CD8-positive, alpha-beta memory T cell (primary cell): ENCODE data around the gene POU6F2. TPM values are rescaled to one million over a fixed set of nuclear protein-coding genes. Genes with fewer than 3 reads are reported as not detected.

Experiments used
- CTCF ChIA-PET: fragments of 350-600 bp; sonication (Branson Sonifier 250); formaldehyde crosslinking; loops from one replicate; lab custom pipeline; 2021; ENCODE audit warnings: antibody characterized with exemption; lab: Charles Lee
- POLR2A ChIA-PET: fragments of 350-600 bp; sonication (Branson Sonifier 250); formaldehyde crosslinking; loops from one replicate; lab custom pipeline; 2021; ENCODE audit warnings: antibody characterized with exemption; lab: Charles Lee
- DNase-seq, 5 donors: peaks; one replicate each; pipeline versions ENCODE4 v3.0.0 to v3.0.0-alpha.2; 2020 to 2022; ENCODE audit warnings: mixed read lengths in 1 of 5
- H3K27ac ChIP-seq: one replicate; pipeline ENCODE4 v1.7.0; 2013; ENCODE audit warnings: low read depth, mild to moderate bottlenecking, low read length, moderate library complexity
- H3K27me3 ChIP-seq: 2 replicates; pipeline ENCODE4 v1.7.0; 2013; ENCODE audit warnings: low read length, mild to moderate bottlenecking; ENCODE audit not compliant: insufficient read depth, poor library complexity, severe bottlenecking
- H3K36me3 ChIP-seq: 2 replicates; pipeline ENCODE4 v1.7.0; 2013; ENCODE audit warnings: mild to moderate bottlenecking, low read length, moderate library complexity; ENCODE audit not compliant: insufficient read depth
- H3K4me1 ChIP-seq: 2 replicates; pipeline ENCODE4 v1.7.0; 2013; ENCODE audit warnings: mild to moderate bottlenecking, low read length, moderate library complexity; ENCODE audit not compliant: insufficient read depth
- H3K4me3 ChIP-seq: 2 replicates; pipeline ENCODE4 v1.7.0; 2013; ENCODE audit warnings: mild to moderate bottlenecking, low read length
- H3K9me3 ChIP-seq: 2 replicates; pipeline ENCODE4 v1.7.0; 2013; ENCODE audit warnings: mild to moderate bottlenecking, low read length
- H3K27ac Mint-ChIP-seq, 8 donors: one replicate each; pipeline ENCODE4 v1.8.0; 2020 to 2021; ENCODE audit warnings: mixed read lengths in 8 of 8, mild to moderate bottlenecking in 6 of 8, inconsistent platforms in 3 of 8, moderate library complexity in 3 of 8
- H3K27me3 Mint-ChIP-seq, 2 donors: one replicate each; pipeline ENCODE4 v1.8.0; 2020 to 2021; ENCODE audit warnings: mixed read lengths in 2 of 2, mild to moderate bottlenecking in 1 of 2, moderate library complexity in 1 of 2
- H3K36me3 Mint-ChIP-seq, 3 donors: one replicate each; pipeline ENCODE4 v1.8.0; 2020 to 2021; ENCODE audit warnings: mixed read lengths in 3 of 3, inconsistent platforms in 1 of 3, mild to moderate bottlenecking in 1 of 3
- H3K4me1 Mint-ChIP-seq, 3 donors: one replicate each; pipeline ENCODE4 v1.8.0; 2020 to 2021; ENCODE audit warnings: mixed read lengths in 3 of 3, inconsistent platforms in 1 of 3, mild to moderate bottlenecking in 1 of 3
- H3K4me3 Mint-ChIP-seq, 7 donors: one replicate each; pipeline ENCODE4 v1.8.0; 2020 to 2021; ENCODE audit warnings: mixed read lengths in 7 of 7, mild to moderate bottlenecking in 6 of 7, moderate library complexity in 4 of 7, inconsistent platforms in 2 of 7
- H3K9me3 Mint-ChIP-seq, 5 donors: one replicate each; pipeline ENCODE4 v1.8.0; 2020 to 2022; ENCODE audit warnings: mixed read lengths in 5 of 5, mild to moderate bottlenecking in 3 of 5, moderate library complexity in 2 of 5, inconsistent platforms in 1 of 5
- polyA plus RNA-seq: library from polyadenylated mRNA; unstranded; fragments of 300-500 nt; fragmentation: Illumina TruSeq; gene quantifications from one replicate; pipeline ENCODE4 v1.2.3, GENCODE V29; 2021
- total RNA-seq, 2 experiments: library from RNA; stranded (reverse); gene quantifications; one replicate each; pipeline ENCODE4 v1.2.3, GENCODE V29; 2021

Gene POU6F2
- total and polyA plus RNA-seq, 3 experiments from 2014 or later = not detected

DNA sequence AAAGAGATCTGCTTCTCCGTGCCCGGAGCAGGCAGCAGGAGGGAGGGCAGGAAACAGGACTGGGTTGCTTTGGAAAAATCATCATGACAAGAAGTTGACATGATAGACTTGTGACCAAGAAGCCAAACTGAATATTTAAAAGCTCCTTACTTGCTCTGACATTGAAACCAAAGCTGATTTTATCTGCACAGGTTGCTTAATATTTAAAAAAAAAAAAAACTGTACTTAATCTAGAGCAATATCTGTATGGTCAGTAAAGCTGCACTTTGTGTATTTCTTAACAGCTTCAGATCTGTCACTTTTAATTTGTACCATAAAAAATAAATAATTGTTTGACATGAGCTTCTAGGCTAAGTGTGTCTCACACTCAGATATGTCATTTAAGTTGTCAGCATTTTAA, 490.6 kb downstream of the POU6F2 start:
- Mint-ChIP-seq H3K4me1 (peaks cover 6 to 13% (median 6%) of the 10 kb centered on the region in 3 donors), H3K27me3 (peaks cover 0 to 26% of the 10 kb centered on the region in 2 donors), H3K36me3 (no peaks in the 10 kb centered on the region), H3K27ac (no peak overlapping the region), H3K4me3 (no peak overlapping the region), H3K9me3 (no peaks in the 10 kb centered on the region)
- ChIA-PET POLR2A (no interaction called here), CTCF (interaction anchor here (1.4 kb wide), 1 partner anchor 14 kb away, joined by 5 read pairs; no protein-coding TSS in a partner anchor)
- H3K4me1 ChIP-seq = no peaks in the 10 kb centered on the region
- no peaks in the 10 kb centered on the region for H3K9me3 ChIP-seq
- H3K36me3 ChIP-seq = no peaks in the 10 kb centered on the region
- H3K4me3 ChIP-seq = no peak overlapping the region
- no peak overlapping the region for H3K27ac ChIP-seq
- peaks cover 3% of the 10 kb centered on the region for H3K27me3 ChIP-seq
- no peak for DNase-seq

DNA sequence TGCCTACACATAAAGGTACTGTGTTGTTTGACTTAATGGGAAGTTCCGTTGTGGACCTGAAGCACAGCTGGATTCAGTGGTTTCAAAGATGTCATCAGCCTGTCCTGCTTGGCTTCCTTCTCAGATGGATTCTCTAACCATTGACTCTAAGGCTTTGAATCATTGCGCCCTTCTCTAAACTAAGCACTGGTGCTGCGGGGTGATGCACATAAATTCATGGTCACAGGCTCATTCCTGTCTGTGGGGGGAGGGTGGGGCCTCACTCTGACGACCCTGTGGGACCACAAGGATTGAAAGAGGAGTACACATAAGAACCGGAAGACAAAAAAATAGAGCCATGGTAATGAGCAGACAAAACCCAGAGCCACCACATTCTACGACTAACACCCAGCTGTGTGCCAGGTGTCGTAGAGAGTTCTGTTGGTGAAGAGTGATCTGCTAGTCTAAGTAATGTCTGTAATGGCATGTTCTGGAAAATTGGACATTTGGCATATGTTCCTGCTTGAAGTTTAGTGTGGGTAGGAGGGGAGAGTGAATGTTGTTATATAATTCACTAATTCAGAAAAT, 491.2 kb downstream of the POU6F2 start:
- Mint-ChIP-seq H3K27ac (peak overlapping the region in 1 of 8 donors; percentile 48), H3K36me3 (no peaks in the 10 kb centered on the region), H3K4me1 (peaks cover 6 to 13% (median 6%) of the 10 kb centered on the region in 3 donors), H3K27me3 (peaks cover 0 to 22% of the 10 kb centered on the region in 2 donors), H3K4me3 (no peak overlapping the region), H3K9me3 (no peaks in the 10 kb centered on the region)
- Histone ChIP-seq H3K36me3 (no peaks in the 10 kb centered on the region), H3K27me3 (peaks cover 3% of the 10 kb centered on the region), H3K4me3 (no peak overlapping the region), H3K27ac (no peak overlapping the region), H3K9me3 (no peaks in the 10 kb centered on the region), H3K4me1 (no peaks in the 10 kb centered on the region)
- DNase-seq = no peak
- CTCF ChIA-PET = no interaction called here
- POLR2A ChIA-PET = no interaction called here

- Histone ChIP-seq H3K27me3 (no peaks in the 10 kb centered on the region), H3K27ac (no peak overlapping the region), H3K4me1 (no peaks in the 10 kb centered on the region), H3K9me3 (no peaks in the 10 kb centered on the region), H3K36me3 (no peaks in the 10 kb centered on the region), H3K4me3 (no peak overlapping the region)
- H3K4me1 Mint-ChIP-seq = no peaks in the 10 kb centered on the region
- POLR2A ChIA-PET = no interaction called here
- peaks cover 0 to 2% (median 0%) of the 10 kb centered on the region in 5 donors for H3K9me3 Mint-ChIP-seq
- H3K27me3 Mint-ChIP-seq = peaks cover 2 to 22% of the 10 kb centered on the region in 2 donors
- H3K4me3 Mint-ChIP-seq = no peak overlapping the region
- DNase-seq = no peak
- no peak overlapping the region for H3K27ac Mint-ChIP-seq
- CTCF ChIA-PET = no interaction called here
- H3K36me3 Mint-ChIP-seq = no peaks in the 10 kb centered on the region
These were observed 503.2 kb downstream of the POU6F2 start for GRCh38 chr7:39480901-39481300.

- H3K4me3 ChIP-seq = no peak overlapping the region
- DNase-seq = no peak
- no peaks in the 10 kb centered on the region for H3K36me3 ChIP-seq
- no peaks in the 10 kb centered on the region for H3K4me1 Mint-ChIP-seq
- no peak overlapping the region for H3K27ac Mint-ChIP-seq
- H3K27me3 ChIP-seq = no peaks in the 10 kb centered on the region
- CTCF ChIA-PET = no interaction called here
- POLR2A ChIA-PET = no interaction called here
- H3K9me3 Mint-ChIP-seq = peaks cover 0 to 1% (median 0%) of the 10 kb centered on the region in 5 donors
- no peaks in the 10 kb centered on the region for H3K9me3 ChIP-seq
- H3K27ac ChIP-seq = no peak overlapping the region
- peaks cover 22 to 60% of the 10 kb centered on the region in 2 donors for H3K27me3 Mint-ChIP-seq
- no peaks in the 10 kb centered on the region for H3K36me3 Mint-ChIP-seq
- no peaks in the 10 kb centered on the region for H3K4me1 ChIP-seq
- H3K4me3 Mint-ChIP-seq = no peak overlapping the region
These were observed 511.0 kb downstream of the POU6F2 start for GRCh38 chr7:39488467-39489393.

- DNase-seq = no peak
- H3K4me1 ChIP-seq = no peaks in the 10 kb centered on the region
- no peak overlapping the region for H3K27ac ChIP-seq
- no peak overlapping the region for H3K27ac Mint-ChIP-seq
- no peaks in the 10 kb centered on the region for H3K36me3 ChIP-seq
- H3K27me3 ChIP-seq = no peaks in the 10 kb centered on the region
- POLR2A ChIA-PET = no interaction called here
- no peak overlapping the region for H3K4me3 ChIP-seq
- peaks cover 22 to 55% of the 10 kb centered on the region in 2 donors for H3K27me3 Mint-ChIP-seq
- peaks cover 0 to 1% (median 0%) of the 10 kb centered on the region in 5 donors for H3K9me3 Mint-ChIP-seq
- H3K36me3 Mint-ChIP-seq = no peaks in the 10 kb centered on the region
- CTCF ChIA-PET = no interaction called here
- H3K4me3 Mint-ChIP-seq = no peak overlapping the region
- no peaks in the 10 kb centered on the region for H3K9me3 ChIP-seq
- H3K4me1 Mint-ChIP-seq = no peaks in the 10 kb centered on the region
These were observed 512.6 kb downstream of the POU6F2 start for GRCh38 chr7:39490296-39490695.

- DNase-seq = no peak
- Mint-ChIP-seq H3K9me3 (peaks cover 0 to 1% (median 0%) of the 10 kb centered on the region in 5 donors), H3K4me1 (no peaks in the 10 kb centered on the region), H3K36me3 (no peaks in the 10 kb centered on the region), H3K27me3 (peaks cover 20 to 36% of the 10 kb centered on the region in 2 donors), H3K27ac (no peak overlapping the region), H3K4me3 (no peak overlapping the region)
- Histone ChIP-seq H3K9me3 (no peaks in the 10 kb centered on the region), H3K36me3 (no peaks in the 10 kb centered on the region), H3K27me3 (no peaks in the 10 kb centered on the region), H3K4me3 (no peak overlapping the region), H3K4me1 (no peaks in the 10 kb centered on the region), H3K27ac (no peak overlapping the region)
- ChIA-PET CTCF (no interaction called here), POLR2A (no interaction called here)
These were observed 516.2 kb downstream of the POU6F2 start for GRCh38 chr7:39493934-39494333.

GRCh38 chr7:39501358-39501757, 523.6 kb downstream of the POU6F2 start:
- Histone ChIP-seq H3K4me3 (no peak overlapping the region), H3K4me1 (no peaks in the 10 kb centered on the region), H3K9me3 (no peaks in the 10 kb centered on the region), H3K27ac (no peak overlapping the region), H3K27me3 (no peaks in the 10 kb centered on the region), H3K36me3 (no peaks in the 10 kb centered on the region)
- CTCF ChIA-PET = no interaction called here
- POLR2A ChIA-PET = interaction anchor here (0.7 kb wide), 1 partner anchor 633 kb away, joined by 5 read pairs; no protein-coding TSS in a partner anchor
- peaks cover 23 to 32% of the 10 kb centered on the region in 2 donors for H3K27me3 Mint-ChIP-seq
- H3K4me1 Mint-ChIP-seq = peaks cover 0 to 9% (median 1%) of the 10 kb centered on the region in 3 donors
- no peak overlapping the region for H3K27ac Mint-ChIP-seq
- no peak for DNase-seq
- no peaks in the 10 kb centered on the region for H3K36me3 Mint-ChIP-seq
- no peak overlapping the region for H3K4me3 Mint-ChIP-seq
- H3K9me3 Mint-ChIP-seq = no peaks in the 10 kb centered on the region

- H3K9me3 Mint-ChIP-seq = no peaks in the 10 kb centered on the region
- H3K4me1 Mint-ChIP-seq = peaks cover 0 to 9% (median 5%) of the 10 kb centered on the region in 3 donors
- POLR2A ChIA-PET = no interaction called here
- H3K4me3 ChIP-seq = no peak overlapping the region
- no peak overlapping the region for H3K4me3 Mint-ChIP-seq
- no peak for DNase-seq
- peaks cover 14 to 21% of the 10 kb centered on the region in 2 donors for H3K27me3 Mint-ChIP-seq
- no peak overlapping the region for H3K27ac ChIP-seq
- H3K36me3 ChIP-seq = no peaks in the 10 kb centered on the region
- no peak overlapping the region for H3K27ac Mint-ChIP-seq
- no peaks in the 10 kb centered on the region for H3K4me1 ChIP-seq
- H3K27me3 ChIP-seq = no peaks in the 10 kb centered on the region
- H3K36me3 Mint-ChIP-seq = no peaks in the 10 kb centered on the region
- H3K9me3 ChIP-seq = no peaks in the 10 kb centered on the region
- CTCF ChIA-PET = no interaction called here
These were observed 527.3 kb downstream of the POU6F2 start for GRCh38 chr7:39504963-39505362.
